Dermis microvascular lymphatic vessel endothelial cell (primary cell): Measurements from ENCODE around the gene PDRG1. TPM values are rescaled to one million over a fixed set of nuclear protein-coding genes. Genes with fewer than 3 reads are reported as not detected.

Experiments used
- DNase-seq, 2 donors: peaks; one replicate each; pipeline versions ENCODE4 v3.0.0 to v3.0.0-alpha.2; 2010; ENCODE audit warnings: low read depth in 2 of 2
- total RNA-seq: library from RNA; depleted of rRNA; stranded (reverse); fragments of >200 nt; gene quantifications from 2 replicates; pipeline ENCODE4 v1.2.1, GENCODE V29; 2014

The PDRG1 gene
- total RNA-seq, 1 donor from 2014 or later = 3.2 TPM

DNA sequence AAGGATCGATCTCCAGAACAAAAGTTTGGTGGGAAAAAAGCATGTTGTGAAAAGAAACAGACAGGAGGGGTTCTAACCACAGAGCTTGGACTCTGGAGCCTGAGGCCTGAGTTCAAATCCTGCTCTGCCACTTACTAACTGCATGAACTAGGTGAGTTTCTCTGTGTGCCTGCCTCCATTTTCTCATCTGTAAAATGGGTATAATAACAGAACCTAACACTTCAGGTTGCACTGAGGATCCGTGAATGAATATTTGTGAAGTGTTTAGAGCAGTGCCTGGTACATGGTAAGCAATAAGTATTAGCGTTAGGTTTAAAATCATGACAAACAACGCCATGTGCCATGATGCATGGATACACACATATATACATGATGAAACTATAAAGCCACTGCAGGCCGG lies 44.8 kb downstream of the PDRG1 start:
- no peak for DNase-seq

DNA sequence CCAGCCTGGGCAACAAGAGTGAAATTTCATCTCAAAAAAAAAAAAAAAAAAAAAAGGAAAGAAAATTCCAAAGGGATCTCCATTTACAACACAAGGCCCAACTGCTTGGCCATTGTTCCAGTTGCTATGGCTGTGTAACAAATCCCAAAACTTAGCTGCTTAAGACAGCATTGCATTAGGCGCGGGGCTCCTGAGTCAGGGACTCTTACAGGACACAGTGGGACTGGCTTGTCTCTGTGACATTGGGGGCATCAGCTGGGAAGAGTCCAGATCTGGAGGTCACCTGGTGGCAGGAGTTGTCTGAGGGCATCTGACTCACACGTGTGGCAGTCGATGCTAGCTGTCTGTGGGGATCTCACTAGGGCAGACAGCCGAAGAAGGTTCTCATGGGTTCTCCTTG lies 45.8 kb downstream of the PDRG1 start:
- no peak for DNase-seq

DNA sequence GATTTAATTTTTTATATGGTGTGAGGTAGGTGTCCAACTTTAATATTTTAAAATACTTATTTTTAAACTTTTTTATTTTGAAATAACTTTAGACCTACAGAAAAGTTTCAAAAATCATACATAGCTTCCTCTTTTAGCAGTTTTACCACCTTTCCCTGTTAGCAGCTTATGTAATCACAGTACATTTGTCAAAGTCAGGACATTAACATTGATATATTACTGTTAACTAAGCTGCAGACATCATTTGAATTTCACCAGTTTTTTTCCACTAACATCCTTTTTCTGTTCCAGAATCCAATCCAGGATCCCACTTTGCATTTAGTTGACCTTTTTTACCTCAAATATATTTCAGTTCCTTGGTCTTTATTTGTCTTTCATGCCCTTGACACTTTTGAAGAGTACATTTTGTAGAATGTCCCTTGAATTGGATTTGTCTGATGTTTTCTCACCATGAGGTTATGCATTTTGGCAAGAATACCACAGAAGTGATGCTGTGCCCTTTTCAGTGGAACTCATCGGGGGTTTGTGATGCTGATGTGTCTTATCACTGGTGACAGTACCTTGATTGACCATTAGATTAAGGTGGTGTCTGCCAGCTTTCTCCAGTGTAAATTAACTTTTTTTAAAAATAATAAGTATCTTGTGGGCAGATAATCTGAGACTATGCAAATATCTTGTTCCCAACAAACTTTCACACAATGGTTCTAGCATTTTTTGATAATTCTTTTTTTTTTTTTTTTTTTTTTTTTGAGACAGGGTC lies 48.0 kb downstream of the PDRG1 start:
- DNase-seq = no peak

DNA sequence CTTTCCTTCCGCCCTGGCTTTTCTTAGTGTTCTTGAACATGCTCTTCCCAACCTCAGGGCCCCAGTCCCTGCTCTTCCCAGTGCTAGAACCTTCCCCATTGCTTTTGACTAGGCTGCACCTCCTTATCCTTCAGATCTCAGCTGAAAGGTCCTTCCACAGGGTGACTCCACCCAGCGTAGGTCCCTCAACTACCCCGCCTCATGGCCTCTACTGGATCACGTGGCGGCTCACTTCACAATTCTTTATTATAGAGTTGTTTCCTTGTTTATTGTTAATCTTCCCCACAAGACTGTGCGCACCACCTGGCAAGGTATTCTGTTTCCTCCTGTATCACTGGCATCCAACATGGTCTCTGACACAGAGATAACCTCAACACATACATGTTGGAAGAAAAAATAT lies 50.2 kb downstream of the PDRG1 start:
- DNase-seq = no peak

DNA sequence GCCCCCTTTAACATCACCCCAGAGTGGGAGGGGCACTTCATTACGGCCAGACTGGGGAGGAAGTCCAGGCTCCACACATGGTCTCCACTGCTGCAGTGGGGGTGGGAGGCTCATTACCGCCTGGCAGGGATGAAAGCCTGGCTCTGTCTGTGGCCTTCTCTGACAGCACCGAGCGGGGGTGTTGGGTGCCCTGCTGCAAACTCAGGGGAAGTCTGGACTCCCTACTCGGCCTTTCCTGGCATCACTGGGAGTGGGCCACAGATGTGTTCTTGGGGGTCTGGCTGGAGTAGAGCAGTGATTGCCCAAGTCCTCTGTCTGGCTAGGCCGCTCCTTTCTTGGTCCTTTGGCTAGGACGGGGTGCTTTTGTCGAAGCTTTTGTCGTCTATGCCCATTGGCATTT lies 54.3 kb downstream of the PDRG1 start:
- DNase-seq = no peak

DNA sequence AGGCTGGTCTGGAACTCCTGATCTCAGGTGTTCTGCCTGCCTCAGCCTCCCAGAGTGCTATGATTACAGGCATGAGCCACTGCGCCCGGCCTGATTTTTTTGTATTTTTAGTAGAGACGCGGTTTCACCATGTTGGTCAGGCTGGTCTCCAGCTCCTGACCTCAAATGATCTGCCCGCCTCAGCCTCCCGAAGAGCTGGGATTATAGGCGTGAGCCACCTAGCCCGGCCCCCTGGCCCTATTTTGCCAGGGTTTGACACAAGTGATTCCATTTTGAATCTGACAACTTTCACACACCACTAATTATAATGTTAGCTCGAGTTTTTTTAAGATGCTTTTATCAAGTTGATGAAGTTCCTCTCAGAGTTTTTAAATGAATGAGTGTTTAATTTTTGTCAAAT lies 55.8 kb downstream of the PDRG1 start:
- DNase-seq = no peak

DNA sequence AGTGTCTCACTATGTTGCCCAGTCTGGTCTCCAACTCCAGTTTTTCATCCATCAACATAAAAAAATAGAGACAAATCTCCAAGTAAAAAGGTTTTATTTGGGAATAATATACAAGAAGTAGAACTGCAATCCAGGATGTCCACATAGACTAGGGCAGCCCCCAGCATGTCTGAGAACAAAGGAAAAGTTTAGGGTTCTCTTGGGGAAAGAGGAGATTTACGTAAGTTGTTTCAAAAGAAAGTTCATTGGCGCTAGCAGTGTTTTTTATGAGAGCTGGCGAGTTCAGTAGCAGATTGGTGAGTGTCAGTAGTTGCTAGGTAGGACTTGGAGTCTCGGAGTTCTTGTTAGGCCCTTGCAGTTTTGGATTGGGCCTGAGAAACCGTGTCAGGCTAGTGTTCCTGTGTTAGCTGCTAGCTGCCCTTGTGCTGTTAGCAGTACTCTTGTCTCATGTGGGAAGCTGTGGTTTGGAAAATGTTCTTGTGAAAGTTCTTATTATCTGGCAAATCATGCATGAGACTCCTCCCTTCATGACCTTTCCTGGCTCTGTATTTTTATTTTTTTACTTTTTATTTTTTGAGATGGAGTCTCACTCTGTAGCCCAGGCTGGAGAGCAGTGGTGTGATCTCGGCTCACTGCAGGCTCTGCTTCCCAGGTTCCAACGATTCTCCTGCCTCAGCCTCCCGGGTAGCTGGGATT lies 56.7 kb downstream of the PDRG1 start:
- DNase-seq = peak; percentile 34 to 78

Other genes with a start within 250 kb of the PDRG1 start
- gene BCL2L1, start 229.2 kb downstream of the PDRG1 start, total RNA-seq = 38.1 and 38.6 TPM in 2 replicates
- 12.9 and 28.5 TPM in 2 replicates for gene TPX2, start 212.8 kb downstream of the PDRG1 start, total RNA-seq
- 14.5 and 42.1 TPM in 2 replicates for gene MYLK2, start 132.7 kb downstream of the PDRG1 start, total RNA-seq
- 0.39 and 0.76 TPM in 2 replicates for gene FOXS1, start 106.4 kb downstream of the PDRG1 start, total RNA-seq
- gene DUSP15, start 81.5 kb downstream of the PDRG1 start, total RNA-seq = 0.26 and 1.5 TPM in 2 replicates
- 0.38 TPM in 1 of 2 replicates, not detected in the other for gene TTLL9, start 81.4 kb downstream of the PDRG1 start, total RNA-seq
- gene XKR7, start 16.1 kb upstream of the PDRG1 start, total RNA-seq = not detected in 2 replicates
- gene CCM2L, start 58.4 kb upstream of the PDRG1 start, total RNA-seq = 17.3 and 27.6 TPM in 2 replicates
- gene HCK, start 100.2 kb upstream of the PDRG1 start, total RNA-seq = not detected in 2 replicates
- 16.7 and 27.3 TPM in 2 replicates for gene TM9SF4, start 157.7 kb upstream of the PDRG1 start, total RNA-seq